Measurements from ENCODE around the gene PCDHB5. TPM values are rescaled to one million over a fixed set of nuclear protein-coding genes. Genes with fewer than 3 reads are reported as not detected.
A peak's percentile ranks its signal among the peaks of the same experiment; 100 is the strongest.
"Not testable (repeated sequence)": the region's sequence is repeated elsewhere in the genome, so short reads cannot be mapped to it uniquely, and the experiment has no call there.

PCDHB5 gene
- total and polyA plus RNA-seq, 9 donors = 2.7 to 4.6 (median 3.4) TPM

DNA sequence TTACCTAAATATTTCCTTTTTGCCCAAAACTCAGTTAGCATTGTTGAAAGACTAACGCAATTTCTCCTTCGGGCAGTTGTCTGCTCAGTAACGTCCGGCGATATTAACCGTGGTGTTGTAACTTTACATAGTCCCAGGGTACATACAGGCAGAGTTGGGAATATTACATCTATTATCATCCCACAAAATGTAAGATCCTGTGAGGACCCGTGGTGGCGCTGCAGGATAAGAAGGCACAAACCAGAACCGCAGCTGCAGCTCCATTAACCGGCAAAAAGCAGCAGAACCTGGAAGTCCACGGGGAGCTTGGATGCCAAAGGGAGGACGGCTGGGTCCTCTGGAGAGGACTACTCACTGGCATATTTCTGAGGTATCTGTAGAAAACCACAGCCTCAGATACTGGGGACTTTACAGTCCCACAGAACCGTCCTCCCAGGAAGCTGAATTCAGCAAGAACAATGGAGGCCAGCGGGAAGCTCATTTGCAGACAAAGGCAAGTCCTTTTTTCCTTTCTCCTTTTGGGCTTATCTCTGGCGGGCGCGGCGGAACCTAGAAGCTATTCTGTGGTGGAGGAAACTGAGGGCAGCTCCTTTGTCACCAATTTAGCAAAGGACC, 42.7 kb downstream of the PCDHB5 start, which contains the start of gene PCDHB8:
PCDHB8 (plus strand) TSS at position 214 of the 615 bp plus-strand sequence; CDS start at position 459, 245 bp downstream.
- peaks cover 24% of the 10 kb centered on the region for H3K9me3 ChIP-seq (replicated peaks; ENCODE audit: control insufficient read depth, low read depth, low read length)
- 43% methylated on average over 3 of the region's 18 CpGs for WGBS (ENCODE audit: insufficient coverage)
- H3K4me3 ChIP-seq (ENCODE audit: low read length); H3K4me1 ChIP-seq (ENCODE audit: control insufficient read depth, insufficient read depth, low read length); H3K27ac ChIP-seq (ENCODE audit: low read length); DNase-seq; H3K36me3 ChIP-seq (ENCODE audit: control insufficient read depth, insufficient read depth, low read length): not testable (repeated sequence)
- H3K27me3 ChIP-seq (ENCODE audit: control insufficient read depth, insufficient read depth, low read length) = peaks cover 16% of the 10 kb centered on the region

DNA sequence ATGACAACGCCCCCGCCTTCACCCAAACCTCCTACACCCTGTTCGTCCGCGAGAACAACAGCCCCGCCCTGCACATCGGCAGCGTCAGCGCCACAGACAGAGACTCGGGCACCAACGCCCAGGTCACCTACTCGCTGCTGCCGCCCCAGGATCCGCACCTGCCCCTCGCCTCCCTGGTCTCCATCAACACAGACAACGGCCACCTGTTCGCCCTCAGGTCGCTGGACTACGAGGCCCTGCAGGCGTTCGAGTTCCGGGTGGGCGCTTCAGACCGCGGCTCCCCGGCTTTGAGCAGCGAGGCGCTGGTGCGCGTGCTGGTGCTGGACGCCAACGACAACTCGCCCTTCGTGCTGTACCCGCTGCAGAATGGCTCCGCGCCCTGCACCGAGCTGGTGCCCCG, 44.4 kb downstream of the PCDHB5 start:
- not testable (repeated sequence) for H3K4me1 ChIP-seq (ENCODE audit: control insufficient read depth, insufficient read depth, low read length); DNase-seq; H3K4me3 ChIP-seq (ENCODE audit: low read length); H3K27me3 ChIP-seq (ENCODE audit: control insufficient read depth, insufficient read depth, low read length); H3K27ac ChIP-seq (ENCODE audit: low read length); H3K36me3 ChIP-seq (ENCODE audit: control insufficient read depth, insufficient read depth, low read length)
- WGBS (ENCODE audit: insufficient coverage) = 30% methylated on average over 22 of the region's 39 CpGs
- H3K9me3 ChIP-seq (replicated peaks; ENCODE audit: control insufficient read depth, low read depth, low read length) = peaks cover 18% of the 10 kb centered on the region

- WGBS (ENCODE audit: insufficient coverage) = 28% methylated on average over 18 of the region's 32 CpGs
- peaks cover 21% of the 10 kb centered on the region for H3K9me3 ChIP-seq (replicated peaks; ENCODE audit: control insufficient read depth, low read depth, low read length)
These were observed 44.9 kb downstream of the PCDHB5 start for GRCh38 chr5:141179876-141180275.

GRCh38 chr5:141180313-141180712, 45.3 kb downstream of the PCDHB5 start:
- WGBS (ENCODE audit: insufficient coverage) = no CpG with 5 or more reads among the region's 1 CpG
- peaks cover 21% of the 10 kb centered on the region for H3K9me3 ChIP-seq (replicated peaks; ENCODE audit: control insufficient read depth, low read depth, low read length)
- DNase-seq = no peak
- H3K4me3 ChIP-seq (ENCODE audit: low read length) = no peak overlapping the region
- no peaks in the 10 kb centered on the region for H3K4me1 ChIP-seq (ENCODE audit: control insufficient read depth, insufficient read depth, low read length)
- no peak overlapping the region for H3K27ac ChIP-seq (ENCODE audit: low read length)
- H3K27me3 ChIP-seq (ENCODE audit: control insufficient read depth, insufficient read depth, low read length) = peaks cover 13% of the 10 kb centered on the region
- no peaks in the 10 kb centered on the region for H3K36me3 ChIP-seq (ENCODE audit: control insufficient read depth, insufficient read depth, low read length)

More at GRCh38 chr5:141179876-141180275, 44.9 kb downstream of the PCDHB5 start:
- H3K27me3 ChIP-seq (ENCODE audit: control insufficient read depth, insufficient read depth, low read length) = peaks cover 13% of the 10 kb centered on the region
- H3K27ac ChIP-seq (ENCODE audit: low read length); H3K4me3 ChIP-seq (ENCODE audit: low read length); H3K4me1 ChIP-seq (ENCODE audit: control insufficient read depth, insufficient read depth, low read length); H3K36me3 ChIP-seq (ENCODE audit: control insufficient read depth, insufficient read depth, low read length); DNase-seq: not testable (repeated sequence)

DNA sequence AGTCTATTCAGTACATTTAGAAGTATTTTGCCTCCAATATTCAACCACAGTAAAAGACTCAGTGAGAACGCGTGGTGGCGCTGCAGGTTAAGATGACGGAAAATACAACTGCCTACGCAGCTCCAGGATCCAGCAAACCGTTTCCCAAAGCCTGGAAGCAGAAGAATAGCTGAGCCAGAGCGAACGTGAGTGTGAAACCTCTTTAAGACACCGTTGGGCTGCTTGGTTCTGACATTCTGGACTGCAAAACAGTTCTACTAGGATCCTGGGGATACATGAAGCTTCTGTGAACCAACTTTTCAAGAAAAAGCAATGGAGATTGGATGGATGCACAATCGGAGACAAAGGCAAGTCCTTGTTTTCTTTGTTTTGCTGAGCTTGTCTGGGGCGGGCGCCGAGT, 47.2 kb downstream of the PCDHB5 start, which contains the start of gene PCDHB16:
PCDHB16 (plus strand) TSS at position 140 of the 400 bp plus-strand sequence; CDS start at position 313, 173 bp downstream.
- H3K36me3 ChIP-seq (ENCODE audit: control insufficient read depth, insufficient read depth, low read length) = no peaks in the 10 kb centered on the region
- WGBS (ENCODE audit: insufficient coverage) = 8% methylated on average over 13 of the region's 13 CpGs
- no peak within 1 kb of the TSS for H3K27ac ChIP-seq (ENCODE audit: low read length)
- H3K9me3 ChIP-seq (replicated peaks; ENCODE audit: control insufficient read depth, low read depth, low read length) = peaks cover 27% of the 10 kb centered on the region
- H3K4me1 ChIP-seq (ENCODE audit: control insufficient read depth, insufficient read depth, low read length) = no peaks in the 10 kb centered on the region
- peaks cover 13% of the 10 kb centered on the region for H3K27me3 ChIP-seq (ENCODE audit: control insufficient read depth, insufficient read depth, low read length)
- peak; percentile 55 for DNase-seq
- H3K4me3 ChIP-seq (ENCODE audit: low read length) = peak within 1 kb of the TSS; percentile 28

GRCh38 chr5:141184117-141184855, 49.3 kb downstream of the PCDHB5 start:
- DNase-seq; H3K36me3 ChIP-seq (ENCODE audit: control insufficient read depth, insufficient read depth, low read length); H3K4me3 ChIP-seq (ENCODE audit: low read length); H3K27ac ChIP-seq (ENCODE audit: low read length); H3K4me1 ChIP-seq (ENCODE audit: control insufficient read depth, insufficient read depth, low read length): not testable (repeated sequence)
- Histone ChIP-seq H3K9me3 (replicated peaks; ENCODE audit: control insufficient read depth, low read depth, low read length) (peaks cover 26% of the 10 kb centered on the region), H3K27me3 (ENCODE audit: control insufficient read depth, insufficient read depth, low read length) (peaks cover 15% of the 10 kb centered on the region)
- WGBS (ENCODE audit: insufficient coverage) = 33% methylated on average over 16 of the region's 69 CpGs

DNA sequence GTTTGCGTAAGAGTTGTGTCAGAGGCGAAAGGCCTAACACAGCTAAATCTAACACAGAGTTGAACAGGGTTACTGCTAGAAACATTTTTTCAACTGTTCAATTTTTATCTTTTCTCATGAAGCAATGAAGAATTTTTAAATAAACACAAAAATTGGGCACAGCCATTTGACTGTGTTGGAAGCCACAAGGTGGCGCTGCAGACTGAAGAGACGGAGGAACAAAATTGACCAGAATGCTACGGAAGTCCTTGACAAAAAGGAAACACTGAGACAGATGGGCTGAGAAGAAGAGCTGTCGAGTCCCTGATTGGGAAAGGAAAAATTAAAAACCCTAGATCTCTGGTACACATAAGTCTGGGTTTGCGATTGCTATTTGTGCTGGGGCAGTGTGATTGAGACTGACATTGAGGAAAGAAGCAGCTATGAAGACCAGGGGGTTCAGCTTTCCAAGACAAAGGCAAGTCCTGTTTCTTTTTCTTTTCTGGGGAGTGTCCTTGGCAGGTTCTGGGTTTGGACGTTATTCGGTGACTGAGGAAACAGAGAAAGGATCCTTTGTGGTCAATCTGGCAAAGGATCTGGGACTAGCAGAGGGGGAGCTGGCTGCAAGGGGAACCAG, 52.0 kb downstream of the PCDHB5 start, which contains the start of gene PCDHB9:
PCDHB9 (plus strand) TSS at position 265 of the 616 bp plus-strand sequence; CDS start at position 423, 158 bp downstream.
- H3K27ac ChIP-seq (ENCODE audit: low read length) = no peak within 1 kb of the TSS
- H3K36me3 ChIP-seq (ENCODE audit: control insufficient read depth, insufficient read depth, low read length) = no peaks in the 10 kb centered on the region
- H3K9me3 ChIP-seq (replicated peaks; ENCODE audit: control insufficient read depth, low read depth, low read length) = peaks cover 26% of the 10 kb centered on the region
- H3K4me3 ChIP-seq (ENCODE audit: low read length) = no peak within 1 kb of the TSS
- peaks cover 14% of the 10 kb centered on the region for H3K27me3 ChIP-seq (ENCODE audit: control insufficient read depth, insufficient read depth, low read length)
- no peaks in the 10 kb centered on the region for H3K4me1 ChIP-seq (ENCODE audit: control insufficient read depth, insufficient read depth, low read length)
- WGBS (ENCODE audit: insufficient coverage) = 7% methylated on average over 2 of the region's 9 CpGs
- DNase-seq = peak; percentile 22

Other genes with a start within 250 kb of the PCDHB5 start
- 0.27 TPM for gene PCDHAC1, start 208.9 kb upstream of the PCDHB5 start, total RNA-seq
- gene PCDHAC1, start 208.9 kb upstream of the PCDHB5 start, polyA plus RNA-seq (ENCODE audit: insufficient read depth in 1 of 8, insufficient read length in 8 of 8, low replicate concordance in 1 of 8) = under 1 TPM; 0.06 to 0.31 (median 0.13) TPM
- 1.9 TPM for gene PCDHAC2, start 168.7 kb upstream of the PCDHB5 start, total RNA-seq
- 1 to 10 TPM in 6 of 8 donors, under 1 TPM in 2; 0.83 to 3.9 (median 2.0) TPM for gene PCDHAC2, start 168.7 kb upstream of the PCDHB5 start, polyA plus RNA-seq (ENCODE audit: insufficient read depth in 1 of 8, insufficient read length in 8 of 8, low replicate concordance in 1 of 8)
- 0.13 TPM for gene PCDHB1, start 83.8 kb upstream of the PCDHB5 start, total RNA-seq
- under 1 TPM; 0.05 to 0.27 (median 0.11) TPM for gene PCDHB1, start 83.8 kb upstream of the PCDHB5 start, polyA plus RNA-seq (ENCODE audit: insufficient read depth in 1 of 8, insufficient read length in 8 of 8, low replicate concordance in 1 of 8)
- gene PCDHB2, start 40.6 kb upstream of the PCDHB5 start, total RNA-seq = 3.2 TPM
- gene PCDHB2, start 40.6 kb upstream of the PCDHB5 start, polyA plus RNA-seq (ENCODE audit: insufficient read depth in 1 of 8, insufficient read length in 8 of 8, low replicate concordance in 1 of 8) = 1 to 10 TPM; 2.9 to 7.8 (median 3.9) TPM
- gene PCDHB3, start 34.7 kb upstream of the PCDHB5 start, total RNA-seq = 1.8 TPM
- 1 to 10 TPM; 1.4 to 4.4 (median 1.8) TPM for gene PCDHB3, start 34.7 kb upstream of the PCDHB5 start, polyA plus RNA-seq (ENCODE audit: insufficient read depth in 1 of 8, insufficient read length in 8 of 8, low replicate concordance in 1 of 8)
- 1.8 TPM for gene PCDHB4, start 13.4 kb upstream of the PCDHB5 start, total RNA-seq
- gene PCDHB4, start 13.4 kb upstream of the PCDHB5 start, polyA plus RNA-seq (ENCODE audit: insufficient read depth in 1 of 8, insufficient read length in 8 of 8, low replicate concordance in 1 of 8) = 1 to 10 TPM; 2.4 to 3.6 (median 2.7) TPM
- gene PCDHB6, start 14.9 kb downstream of the PCDHB5 start, total RNA-seq = 0.80 TPM
- 1 to 10 TPM; 1.5 to 2.4 (median 1.9) TPM for gene PCDHB6, start 14.9 kb downstream of the PCDHB5 start, polyA plus RNA-seq (ENCODE audit: insufficient read depth in 1 of 8, insufficient read length in 8 of 8, low replicate concordance in 1 of 8)
- 2.1 TPM for gene PCDHB7, start 37.4 kb downstream of the PCDHB5 start, total RNA-seq
- gene PCDHB7, start 37.4 kb downstream of the PCDHB5 start, polyA plus RNA-seq (ENCODE audit: insufficient read depth in 1 of 8, insufficient read length in 8 of 8, low replicate concordance in 1 of 8) = 1 to 10 TPM; 2.5 to 3.2 (median 2.8) TPM
- 0.80 TPM for gene PCDHB8, start 42.6 kb downstream of the PCDHB5 start, total RNA-seq
- 1 to 10 TPM in 6 of 8 donors, under 1 TPM in 2; 0.74 to 2.8 (median 1.8) TPM for gene PCDHB8, start 42.6 kb downstream of the PCDHB5 start, polyA plus RNA-seq (ENCODE audit: insufficient read depth in 1 of 8, insufficient read length in 8 of 8, low replicate concordance in 1 of 8)
- 2.1 TPM for gene PCDHB16, start 47.2 kb downstream of the PCDHB5 start, total RNA-seq
- gene PCDHB16, start 47.2 kb downstream of the PCDHB5 start, polyA plus RNA-seq (ENCODE audit: insufficient read depth in 1 of 8, insufficient read length in 8 of 8, low replicate concordance in 1 of 8) = 1 to 10 TPM; 2.9 to 6.5 (median 4.7) TPM
- 1.3 TPM for gene PCDHB9, start 52.0 kb downstream of the PCDHB5 start, total RNA-seq
- gene PCDHB9, start 52.0 kb downstream of the PCDHB5 start, polyA plus RNA-seq (ENCODE audit: insufficient read depth in 1 of 8, insufficient read length in 8 of 8, low replicate concordance in 1 of 8) = 1 to 10 TPM; 1.7 to 3.6 (median 2.7) TPM
- 2.1 TPM for gene PCDHB10, start 57.1 kb downstream of the PCDHB5 start, total RNA-seq
- gene PCDHB10, start 57.1 kb downstream of the PCDHB5 start, polyA plus RNA-seq (ENCODE audit: insufficient read depth in 1 of 8, insufficient read length in 8 of 8, low replicate concordance in 1 of 8) = 1 to 10 TPM; 4.1 to 5.1 (median 4.7) TPM
- 4.3 TPM for gene PCDHB11, start 64.4 kb downstream of the PCDHB5 start, total RNA-seq
- gene PCDHB11, start 64.4 kb downstream of the PCDHB5 start, polyA plus RNA-seq (ENCODE audit: insufficient read depth in 1 of 8, insufficient read length in 8 of 8, low replicate concordance in 1 of 8) = 1 to 10 TPM; 1.9 to 4.1 (median 2.5) TPM
- 2.4 TPM for gene PCDHB12, start 73.5 kb downstream of the PCDHB5 start, total RNA-seq
- gene PCDHB12, start 73.5 kb downstream of the PCDHB5 start, polyA plus RNA-seq (ENCODE audit: insufficient read depth in 1 of 8, insufficient read length in 8 of 8, low replicate concordance in 1 of 8) = 1 to 10 TPM; 2.1 to 3.5 (median 2.6) TPM
- 1.9 TPM for gene PCDHB13, start 78.7 kb downstream of the PCDHB5 start, total RNA-seq
- gene PCDHB13, start 78.7 kb downstream of the PCDHB5 start, polyA plus RNA-seq (ENCODE audit: insufficient read depth in 1 of 8, insufficient read length in 8 of 8, low replicate concordance in 1 of 8) = 1 to 10 TPM; 1.6 to 4.5 (median 2.8) TPM
- gene PCDHB14, start 88.1 kb downstream of the PCDHB5 start, total RNA-seq = 4.8 TPM
- gene PCDHB14, start 88.1 kb downstream of the PCDHB5 start, polyA plus RNA-seq (ENCODE audit: insufficient read depth in 1 of 8, insufficient read length in 8 of 8, low replicate concordance in 1 of 8) = 1 to 10 TPM; 5.6 to 9.0 (median 6.7) TPM
- gene PCDHB15, start 110.2 kb downstream of the PCDHB5 start, total RNA-seq = 4.3 TPM
- gene PCDHB15, start 110.2 kb downstream of the PCDHB5 start, polyA plus RNA-seq (ENCODE audit: insufficient read depth in 1 of 8, insufficient read length in 8 of 8, low replicate concordance in 1 of 8) = 1 to 10 TPM; 5.3 to 8.6 (median 7.1) TPM
- gene SLC25A2, start 168.8 kb downstream of the PCDHB5 start, total RNA-seq = 0.22 TPM
- gene SLC25A2, start 168.8 kb downstream of the PCDHB5 start, polyA plus RNA-seq (ENCODE audit: insufficient read depth in 1 of 8, insufficient read length in 8 of 8, low replicate concordance in 1 of 8) = under 1 TPM in 1 of 8 donors, not detected in 7; 0.08 TPM
- gene TAF7, start 185.6 kb downstream of the PCDHB5 start, total RNA-seq = 75.1 TPM
- gene TAF7, start 185.6 kb downstream of the PCDHB5 start, polyA plus RNA-seq (ENCODE audit: insufficient read depth in 1 of 8, insufficient read length in 8 of 8, low replicate concordance in 1 of 8) = 100 to 1,000 TPM in 1 of 8 donors, 10 to 100 TPM in 7; 65.9 to 108 (median 83.4) TPM
- 0.44 TPM for gene PCDHGA1, start 195.3 kb downstream of the PCDHB5 start, total RNA-seq
- gene PCDHGA1, start 195.3 kb downstream of the PCDHB5 start, polyA plus RNA-seq (ENCODE audit: insufficient read depth in 1 of 8, insufficient read length in 8 of 8, low replicate concordance in 1 of 8) = under 1 TPM; 0.49 to 0.86 (median 0.64) TPM
- 1.6 TPM for gene PCDHGA2, start 203.6 kb downstream of the PCDHB5 start, total RNA-seq
- gene PCDHGA2, start 203.6 kb downstream of the PCDHB5 start, polyA plus RNA-seq (ENCODE audit: insufficient read depth in 1 of 8, insufficient read length in 8 of 8, low replicate concordance in 1 of 8) = 1 to 10 TPM; 1.6 to 2.8 (median 2.1) TPM
- gene PCDHGA3, start 208.6 kb downstream of the PCDHB5 start, total RNA-seq = 1.2 TPM
- 1 to 10 TPM in 4 of 8 donors, under 1 TPM in 4; 0.94 to 2.0 (median 1.0) TPM for gene PCDHGA3, start 208.6 kb downstream of the PCDHB5 start, polyA plus RNA-seq (ENCODE audit: insufficient read depth in 1 of 8, insufficient read length in 8 of 8, low replicate concordance in 1 of 8)
- gene PCDHGB1, start 214.9 kb downstream of the PCDHB5 start, total RNA-seq = 1.3 TPM
- under 1 TPM; 0.43 to 0.90 (median 0.63) TPM for gene PCDHGB1, start 214.9 kb downstream of the PCDHB5 start, polyA plus RNA-seq (ENCODE audit: insufficient read depth in 1 of 8, insufficient read length in 8 of 8, low replicate concordance in 1 of 8)
- 1.8 TPM for gene PCDHGA4, start 219.8 kb downstream of the PCDHB5 start, total RNA-seq
- gene PCDHGA4, start 219.8 kb downstream of the PCDHB5 start, polyA plus RNA-seq (ENCODE audit: insufficient read depth in 1 of 8, insufficient read length in 8 of 8, low replicate concordance in 1 of 8) = 1 to 10 TPM in 7 of 8 donors, under 1 TPM in 1; 0.71 to 2.2 (median 1.3) TPM
- 1.5 TPM for gene PCDHGB2, start 224.8 kb downstream of the PCDHB5 start, total RNA-seq
- gene PCDHGB2, start 224.8 kb downstream of the PCDHB5 start, polyA plus RNA-seq (ENCODE audit: insufficient read depth in 1 of 8, insufficient read length in 8 of 8, low replicate concordance in 1 of 8) = 1 to 10 TPM; 1.5 to 2.8 (median 1.9) TPM
- gene PCDHGA5, start 229.0 kb downstream of the PCDHB5 start, total RNA-seq = 2.3 TPM
- gene PCDHGA5, start 229.0 kb downstream of the PCDHB5 start, polyA plus RNA-seq (ENCODE audit: insufficient read depth in 1 of 8, insufficient read length in 8 of 8, low replicate concordance in 1 of 8) = 1 to 10 TPM; 1.6 to 3.8 (median 2.3) TPM
- gene PCDHGB3, start 235.0 kb downstream of the PCDHB5 start, total RNA-seq = 1.7 TPM
- gene PCDHGB3, start 235.0 kb downstream of the PCDHB5 start, polyA plus RNA-seq (ENCODE audit: insufficient read depth in 1 of 8, insufficient read length in 8 of 8, low replicate concordance in 1 of 8) = 1 to 10 TPM in 7 of 8 donors, under 1 TPM in 1; 0.70 to 2.0 (median 1.2) TPM
- gene PCDHGA6, start 238.7 kb downstream of the PCDHB5 start, total RNA-seq = 3.5 TPM
- 1 to 10 TPM; 2.2 to 4.4 (median 3.0) TPM for gene PCDHGA6, start 238.7 kb downstream of the PCDHB5 start, polyA plus RNA-seq (ENCODE audit: insufficient read depth in 1 of 8, insufficient read length in 8 of 8, low replicate concordance in 1 of 8)
- 2.3 TPM for gene PCDHGA7, start 247.5 kb downstream of the PCDHB5 start, total RNA-seq
- gene PCDHGA7, start 247.5 kb downstream of the PCDHB5 start, polyA plus RNA-seq (ENCODE audit: insufficient read depth in 1 of 8, insufficient read length in 8 of 8, low replicate concordance in 1 of 8) = 1 to 10 TPM; 1.2 to 2.4 (median 1.5) TPM